ENCODE measurements around the gene SHC3. TPM values are rescaled to one million over a fixed set of nuclear protein-coding genes. Genes with fewer than 3 reads are reported as not detected.

The SHC3 gene
- total RNA-seq, 1 experiment from 2014 or later, result 1.8 TPM

DNA sequence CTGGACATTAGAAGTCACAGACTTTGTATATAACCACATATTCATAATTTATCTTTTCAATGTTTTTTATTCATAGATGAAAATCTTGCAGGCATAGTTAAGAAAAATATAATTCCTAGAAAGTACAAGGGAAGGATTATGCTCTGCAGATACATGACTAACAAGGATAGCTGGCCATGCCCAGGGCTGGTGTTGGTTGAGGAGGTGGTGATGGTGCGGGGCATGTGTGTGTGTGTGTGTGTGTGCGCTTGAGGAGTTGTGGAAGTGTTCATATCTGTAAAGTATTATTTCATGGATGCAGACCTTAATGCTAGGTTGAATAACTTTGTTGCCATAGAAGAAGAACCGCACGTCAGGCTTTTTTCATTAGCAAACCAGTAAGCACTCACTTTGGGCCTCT lies 186.1 kb downstream of the SHC3 start:
- Histone ChIP-seq H3K4ac (ENCODE audit: low read depth, low read length) (no peak overlapping the region), H3K18ac (ENCODE audit: insufficient read length, low read depth, low read length) (no peak overlapping the region), H2BK120ac (ENCODE audit: low read depth, low read length, poor library complexity, severe bottlenecking) (no peak overlapping the region), H3K23ac (ENCODE audit: insufficient read length, low read depth, low read length) (no peak overlapping the region), H3K27me3 (ENCODE audit: insufficient read depth, low read length) (0 out of 2 replicates have a peak, but pooled peaks cover 2% of the 10 kb centered on the region), H2AFZ (ENCODE audit: low read length) (no peak overlapping the region), H2BK5ac (ENCODE audit: insufficient read length, low read length) (no peak overlapping the region), H3K14ac (ENCODE audit: insufficient read depth, low read length) (no peak overlapping the region), H3K4me1 (ENCODE audit: insufficient read depth, low read length) (no peaks in the 10 kb centered on the region; the same call in 1 of the 2 replicates), H4K8ac (replicated peaks; ENCODE audit: insufficient read length, low read depth, low read length) (no peak overlapping the region), H2BK15ac (ENCODE audit: low read depth, low read length) (no peak overlapping the region), H3T11ph (ENCODE audit: low read length) (no peak overlapping the region), H2AK5ac (ENCODE audit: insufficient read length, low read length) (no peak overlapping the region), H3K27ac (ENCODE audit: insufficient read length, low read depth, low read length) (no peak overlapping the region), H3K56ac (ENCODE audit: insufficient read length, low read depth, low read length) (no peak overlapping the region), H3K9me3 (ENCODE audit: control insufficient read depth, low read depth, low read length) (no peaks in the 10 kb centered on the region), H3K79me2 (ENCODE audit: insufficient read depth, low read length) (no peaks in the 10 kb centered on the region), H2BK12ac (ENCODE audit: insufficient read length, low read depth, low read length) (no peak overlapping the region), H3K79me1 (ENCODE audit: insufficient read depth, low read depth, low read length, poor library complexity, severe bottlenecking) (no peaks in the 10 kb centered on the region), H3K23me2 (ENCODE audit: insufficient read length, low read depth, low read length, poor library complexity, severe bottlenecking) (peaks cover 18% of the 10 kb centered on the region), H4K20me1 (ENCODE audit: control insufficient read depth, insufficient read depth, insufficient read length) (peaks cover 3% of the 10 kb centered on the region), H3K9ac (ENCODE audit: extremely low read depth, insufficient read length, low read length) (no peak overlapping the region), H4K5ac (ENCODE audit: insufficient read length, low read depth, low read length) (no peak overlapping the region), H2BK20ac (ENCODE audit: low read depth, low read length, poor library complexity, severe bottlenecking) (no peak overlapping the region), H3K4me2 (ENCODE audit: insufficient read depth, insufficient read length, low read length) (no peak overlapping the region), H4K91ac (ENCODE audit: insufficient read length, low read depth, low read length) (no peak overlapping the region)
- no CpG with 5 or more reads among the region's 4 CpGs for WGBS (ENCODE audit: extremely low coverage, insufficient read length, low lambda C conversion rate)
- H3K27ac Mint-ChIP-seq, result no peak overlapping the region
- peaks cover under 1% of the 10 kb centered on the region in 2 experiments; a peak in 3 of 5 replicates for H3K9me3 Mint-ChIP-seq
- peaks cover 24 to 33% of the 10 kb centered on the region in 2 experiments for H3K4me1 Mint-ChIP-seq
- DNase-seq, result no peak
- TF ChIP-seq, protein P1, sequence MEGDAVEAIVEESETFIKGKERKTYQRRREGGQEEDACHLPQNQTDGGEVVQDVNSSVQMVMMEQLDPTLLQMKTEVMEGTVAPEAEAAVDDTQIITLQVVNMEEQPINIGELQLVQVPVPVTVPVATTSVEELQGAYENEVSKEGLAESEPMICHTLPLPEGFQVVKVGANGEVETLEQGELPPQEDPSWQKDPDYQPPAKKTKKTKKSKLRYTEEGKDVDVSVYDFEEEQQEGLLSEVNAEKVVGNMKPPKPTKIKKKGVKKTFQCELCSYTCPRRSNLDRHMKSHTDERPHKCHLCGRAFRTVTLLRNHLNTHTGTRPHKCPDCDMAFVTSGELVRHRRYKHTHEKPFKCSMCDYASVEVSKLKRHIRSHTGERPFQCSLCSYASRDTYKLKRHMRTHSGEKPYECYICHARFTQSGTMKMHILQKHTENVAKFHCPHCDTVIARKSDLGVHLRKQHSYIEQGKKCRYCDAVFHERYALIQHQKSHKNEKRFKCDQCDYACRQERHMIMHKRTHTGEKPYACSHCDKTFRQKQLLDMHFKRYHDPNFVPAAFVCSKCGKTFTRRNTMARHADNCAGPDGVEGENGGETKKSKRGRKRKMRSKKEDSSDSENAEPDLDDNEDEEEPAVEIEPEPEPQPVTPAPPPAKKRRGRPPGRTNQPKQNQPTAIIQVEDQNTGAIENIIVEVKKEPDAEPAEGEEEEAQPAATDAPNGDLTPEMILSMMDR (conservative IDR thresholded peaks at IDR 0.05), result no peak
- peak overlapping the region; percentile 80 to 95; a peak in 4 of 5 replicates for H3K4me3 Mint-ChIP-seq
- H3K27me3 Mint-ChIP-seq (ENCODE audit: low read depth), result peaks cover 12% of the 10 kb centered on the region
- H3K36me3 Mint-ChIP-seq (ENCODE audit: insufficient read depth in 1 of 3, low read depth in 3 of 3), result peaks cover 0 to 5% (median 4%) of the 10 kb centered on the region in 3 experiments; a peak in 3 of 7 replicates

Measured in H9 (cell line).